H1 (cell line): Measurements from ENCODE around the gene ITGA8. TPM values are rescaled to one million over a fixed set of nuclear protein-coding genes. Genes with fewer than 3 reads are reported as not detected.

ENCODE experiments used
- CHD7 ChIP-seq: fragments of 300-600 bp; sonication (generic); IDR thresholded peaks from 2 replicates; pipeline ENCODE4 v1.7.1; 2012; ENCODE audit warnings: low read length, moderate library complexity, mild to moderate bottlenecking, inconsistent platforms; ENCODE audit not compliant: insufficient replicate concordance
- EP300 ChIP-seq, 2 experiments: IDR thresholded peaks; 1 replicate in 1 of 2; 2 replicates in 1 of 2; pipeline ENCODE4 v1.6.1; 2011 to 2012; ENCODE audit warnings: low read depth in 2 of 2, low read length in 2 of 2, mild to moderate bottlenecking in 2 of 2, borderline replicate concordance in 1 of 2, inconsistent platforms in 1 of 2, moderate library complexity in 1 of 2
- SAP30 ChIP-seq: fragments of 300-600 bp; sonication (generic); IDR thresholded peaks from 2 replicates; pipeline ENCODE4 v1.7.1; 2012; ENCODE audit warnings: low read length, moderate library complexity, mild to moderate bottlenecking, inconsistent platforms; ENCODE audit not compliant: insufficient read depth, insufficient replicate concordance
- SIN3A ChIP-seq, 2 experiments: IDR thresholded peaks in 1 of 2; conservative IDR thresholded peaks in 1 of 2; 2 replicates each; pipeline ENCODE4 v1.6.1; 2011 to 2012; ENCODE audit warnings: low read length in 2 of 2, improper control_type of control experiment in 1 of 2, low read depth in 1 of 2, mild to moderate bottlenecking in 1 of 2
- polyA plus RNA-seq, 7 experiments: library from polyadenylated mRNA; depleted of rRNA in 3 of 7; stranded (reverse) in 5 of 7; unstranded in 2 of 7; fragments of >200 nt in 5 of 7; fragments of 200-250 nt in 2 of 7; gene quantifications; 1 replicate in 5 of 7; 2 replicates in 1 of 7; 4 replicates in 1 of 7; pipeline versions ENCODE4 v1.2.1 to v1.2.3, GENCODE V29; 2011 to 2013; ENCODE audit warnings: missing spikeins in 2 of 7, mixed read lengths in 2 of 7
- total RNA-seq: library from RNA; stranded (reverse); fragmentation: NEBNext Ultra II Directional; extraction: Animal tissue kit (Norgen Biotek cat#: 25700); gene quantifications from 2 replicates; pipeline ENCODE4 v1.2.1, GENCODE V29; 2021

Gene ITGA8
- total and polyA plus RNA-seq, 2 of the 8 experiments (the other 6 are each of a cell fraction or from before 2014, with no cell fraction given), result not detected

DNA sequence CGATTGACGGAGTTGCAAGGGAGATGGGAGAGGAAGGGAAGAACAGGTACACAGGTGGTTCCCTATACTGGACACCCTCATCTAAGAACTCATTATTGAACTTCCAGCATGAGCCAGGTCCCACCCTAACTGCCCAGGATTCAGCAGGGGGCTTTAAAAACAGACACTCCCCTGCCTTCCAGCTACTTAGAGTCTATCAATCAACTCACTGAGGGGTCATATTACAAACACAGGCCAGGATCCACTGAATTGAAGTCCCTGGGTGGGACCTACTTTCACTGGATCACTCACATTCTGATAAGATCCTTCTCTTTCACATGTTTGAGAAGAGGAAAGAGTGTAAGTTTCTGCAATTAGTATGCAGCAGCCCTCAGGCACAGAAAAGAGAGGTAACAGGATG is 92.8 kb downstream of the ITGA8 start (continued):
- TF ChIP-seq CHD7 (no peak), EP300 (IDR thresholded peaks at IDR 0.05; ENCODE audit: borderline replicate concordance in 1 of 2, low read depth in 2 of 2, low read length in 2 of 2) (no peak), SAP30 (no peak), SIN3A (conservative IDR thresholded peaks at IDR 0.05 in 1 of 2, IDR thresholded peaks at IDR 0.05 in 1 of 2; ENCODE audit: low read depth in 1 of 2, low read length in 2 of 2) (no peak)
